Caco-2 (cell line): ENCODE data around the gene PRKAR1A. TPM values are rescaled to one million over a fixed set of nuclear protein-coding genes. Genes with fewer than 3 reads are reported as not detected.

Experiments
- BruUV-seq: library from RNA; stranded (reverse); fragments of 400-500 nt; replicated peaks from 2 replicates; lab custom pipeline; 2021; lab: Mats Ljungman, UMichigan
- CTCF ChIA-PET: fragments of 300-600 bp; sonication (Branson Sonifier 250); formaldehyde crosslinking; loops from one replicate; lab custom pipeline; 2022; ENCODE audit warnings: antibody characterized with exemption; lab: Charles Lee
- POLR2A ChIA-PET: fragments of 300-600 bp; sonication (Branson Sonifier 250); formaldehyde crosslinking; loops from one replicate; lab custom pipeline; 2022; ENCODE audit warnings: antibody characterized with exemption; lab: Charles Lee
- DNase-seq, 2 experiments: peaks; one replicate each; pipeline versions ENCODE4 v3.0.0 to v3.0.0-alpha.2; 2020 to 2022
- H3K27me3 ChIP-seq: replicated peaks from 2 replicates; pipeline ENCODE4 v1.6.0; 2011; ENCODE audit warnings: low read length; ENCODE audit not compliant: control insufficient read depth, insufficient read depth
- H3K36me3 ChIP-seq: 2 replicates; pipeline ENCODE4 v1.5.1; 2011; ENCODE audit warnings: low read length; ENCODE audit not compliant: control insufficient read depth, insufficient read depth
- H3K4me1 ChIP-seq: fragments of 250-450 bp; sonication (Bioruptor Pico); 2 replicates; pipeline ENCODE4 v1.5.1; 2020; ENCODE audit warnings: mild to moderate bottlenecking
- H3K4me3 ChIP-seq: 2 replicates; pipeline ENCODE4 v1.5.1; 2011; ENCODE audit warnings: low read depth, mild to moderate bottlenecking, control low read depth, low read length
- H3K9me3 ChIP-seq: fragments of 250-450 bp; sonication (Bioruptor Pico); 2 replicates; pipeline ENCODE4 v1.5.1; 2020; ENCODE audit warnings: mild to moderate bottlenecking, moderate library complexity
- H3K27ac Mint-ChIP-seq: one replicate; pipeline ENCODE4 v1.8.0; 2022; ENCODE audit warnings: mixed read lengths; ENCODE audit not compliant: unreplicated experiment
- H3K27me3 Mint-ChIP-seq: one replicate; pipeline ENCODE4 v1.8.0; 2022; ENCODE audit warnings: mixed read lengths; ENCODE audit not compliant: insufficient read depth, unreplicated experiment
- H3K36me3 Mint-ChIP-seq: one replicate; pipeline ENCODE4 v1.8.0; 2022; ENCODE audit warnings: mild to moderate bottlenecking, mixed read lengths; ENCODE audit not compliant: insufficient read depth, unreplicated experiment
- H3K4me1 Mint-ChIP-seq: one replicate; pipeline ENCODE4 v1.8.0; 2022; ENCODE audit warnings: low read depth, mixed read lengths; ENCODE audit not compliant: unreplicated experiment
- H3K4me3 Mint-ChIP-seq: one replicate; pipeline ENCODE4 v1.8.0; 2022; ENCODE audit warnings: mild to moderate bottlenecking, moderate library complexity, mixed read lengths; ENCODE audit not compliant: unreplicated experiment
- H3K9me3 Mint-ChIP-seq: one replicate; pipeline ENCODE4 v1.8.0; 2022; ENCODE audit warnings: mixed read lengths; ENCODE audit not compliant: unreplicated experiment
- intact Hi-C: fragments of 100-400 bp; cut with micrococcal nuclease; formaldehyde crosslinking; loops from one replicate; pipeline ENCODE4 v1.10.0; 2022; ENCODE audit not compliant: unreplicated experiment
- total RNA-seq: library from RNA; stranded (reverse); gene quantifications from 2 replicates; pipeline ENCODE4 v1.2.3, GENCODE V29; 2022
- TF ChIP-seq, protein P1 (sequence below), 2 experiments: fragments of 200-600 bp in 1 of 2; IDR thresholded peaks; 1 replicate in 1 of 2; 2 replicates in 1 of 2; pipeline versions ENCODE4 v1.5.1 to v1.8.0; 2011 to 2022; ENCODE audit warnings: antibody characterized with exemption in 1 of 2, control low read depth in 1 of 2, inconsistent platforms in 1 of 2, low read depth in 1 of 2, low read length in 1 of 2, mild to moderate bottlenecking in 1 of 2, moderate library complexity in 1 of 2; ENCODE audit not compliant: insufficient read depth in 1 of 2, severe bottlenecking in 1 of 2, unreplicated experiment in 1 of 2

Gene PRKAR1A
- total RNA-seq, 1 experiment from 2014 or later = 160 TPM

- H3K27me3 Mint-ChIP-seq = peaks cover 7% of the 10 kb centered on the region
- H3K4me3 Mint-ChIP-seq = no peak overlapping the region
- intact Hi-C loops = no loop called here
- TF ChIP-seq, protein P1, sequence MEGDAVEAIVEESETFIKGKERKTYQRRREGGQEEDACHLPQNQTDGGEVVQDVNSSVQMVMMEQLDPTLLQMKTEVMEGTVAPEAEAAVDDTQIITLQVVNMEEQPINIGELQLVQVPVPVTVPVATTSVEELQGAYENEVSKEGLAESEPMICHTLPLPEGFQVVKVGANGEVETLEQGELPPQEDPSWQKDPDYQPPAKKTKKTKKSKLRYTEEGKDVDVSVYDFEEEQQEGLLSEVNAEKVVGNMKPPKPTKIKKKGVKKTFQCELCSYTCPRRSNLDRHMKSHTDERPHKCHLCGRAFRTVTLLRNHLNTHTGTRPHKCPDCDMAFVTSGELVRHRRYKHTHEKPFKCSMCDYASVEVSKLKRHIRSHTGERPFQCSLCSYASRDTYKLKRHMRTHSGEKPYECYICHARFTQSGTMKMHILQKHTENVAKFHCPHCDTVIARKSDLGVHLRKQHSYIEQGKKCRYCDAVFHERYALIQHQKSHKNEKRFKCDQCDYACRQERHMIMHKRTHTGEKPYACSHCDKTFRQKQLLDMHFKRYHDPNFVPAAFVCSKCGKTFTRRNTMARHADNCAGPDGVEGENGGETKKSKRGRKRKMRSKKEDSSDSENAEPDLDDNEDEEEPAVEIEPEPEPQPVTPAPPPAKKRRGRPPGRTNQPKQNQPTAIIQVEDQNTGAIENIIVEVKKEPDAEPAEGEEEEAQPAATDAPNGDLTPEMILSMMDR (IDR thresholded peaks at IDR 0.05; ENCODE audit: insufficient read depth in 1 of 2, low read depth in 1 of 2, low read length in 1 of 2, severe bottlenecking in 1 of 2, unreplicated experiment in 1 of 2) = no peak
- no peak overlapping the region for H3K27ac Mint-ChIP-seq
- BruUV-seq = no TSS peak
- DNase-seq = no peak
- Histone ChIP-seq H3K36me3 (no peaks in the 10 kb centered on the region), H3K9me3 (no peaks in the 10 kb centered on the region), H3K4me3 (no peak overlapping the region), H3K4me1 (no peaks in the 10 kb centered on the region), H3K27me3 (no peaks in the 10 kb centered on the region)
- no peaks in the 10 kb centered on the region for H3K4me1 Mint-ChIP-seq
- no peaks in the 10 kb centered on the region for H3K9me3 Mint-ChIP-seq
- POLR2A ChIA-PET = no interaction called here
- CTCF ChIA-PET = no interaction called here
- H3K36me3 Mint-ChIP-seq = no peaks in the 10 kb centered on the region
Observed at GRCh38 chr17:68495081-68495480, 17.1 kb upstream of the PRKAR1A start.

- TF ChIP-seq, protein P1 (IDR thresholded peaks at IDR 0.05; ENCODE audit: insufficient read depth in 1 of 2, low read depth in 1 of 2, low read length in 1 of 2, severe bottlenecking in 1 of 2, unreplicated experiment in 1 of 2) = no peak
- no peaks in the 10 kb centered on the region for H3K9me3 Mint-ChIP-seq
- H3K27ac Mint-ChIP-seq = no peak overlapping the region
- Histone ChIP-seq H3K4me1 (no peaks in the 10 kb centered on the region), H3K9me3 (no peaks in the 10 kb centered on the region), H3K4me3 (no peak overlapping the region), H3K27me3 (peaks cover 1% of the 10 kb centered on the region; the same call in 1 of the 2 replicates), H3K36me3 (no peaks in the 10 kb centered on the region)
- H3K4me1 Mint-ChIP-seq = no peaks in the 10 kb centered on the region
- intact Hi-C loops = no loop called here
- ChIA-PET POLR2A (no interaction called here), CTCF (no interaction called here)
- H3K27me3 Mint-ChIP-seq = peaks cover 9% of the 10 kb centered on the region
- no peak for DNase-seq
- H3K36me3 Mint-ChIP-seq = no peaks in the 10 kb centered on the region
- no peak overlapping the region for H3K4me3 Mint-ChIP-seq
- BruUV-seq = no TSS peak
Observed at GRCh38 chr17:68497885-68498319, 14.3 kb upstream of the PRKAR1A start.

GRCh38 chr17:68498479-68499326 is 13.5 kb upstream of the PRKAR1A start:
- Histone ChIP-seq H3K36me3 (no peaks in the 10 kb centered on the region), H3K4me1 (no peaks in the 10 kb centered on the region), H3K27me3 (peaks cover 1% of the 10 kb centered on the region; the same call in 1 of the 2 replicates), H3K9me3 (no peaks in the 10 kb centered on the region; the same call in 1 of the 2 replicates), H3K4me3 (no peak overlapping the region)
- BruUV-seq = no TSS peak
- peaks cover 9% of the 10 kb centered on the region for H3K27me3 Mint-ChIP-seq
- no peaks in the 10 kb centered on the region for H3K36me3 Mint-ChIP-seq
- no peak overlapping the region for H3K4me3 Mint-ChIP-seq
- POLR2A ChIA-PET = no interaction called here
- no peak for DNase-seq
- TF ChIP-seq, protein P1 (IDR thresholded peaks at IDR 0.05; ENCODE audit: insufficient read depth in 1 of 2, low read depth in 1 of 2, low read length in 1 of 2, severe bottlenecking in 1 of 2, unreplicated experiment in 1 of 2) = no peak
- no peaks in the 10 kb centered on the region for H3K4me1 Mint-ChIP-seq
- intact Hi-C loops = no loop called here
- CTCF ChIA-PET = no interaction called here
- H3K27ac Mint-ChIP-seq = no peak overlapping the region
- no peaks in the 10 kb centered on the region for H3K9me3 Mint-ChIP-seq
